GM12878 (cell line): ENCODE data around the gene CLBA1. TPM values are rescaled to one million over a fixed set of nuclear protein-coding genes. Genes with fewer than 3 reads are reported as not detected.
"Not testable (repeated sequence)": the region's sequence is repeated elsewhere in the genome, so short reads cannot be mapped to it uniquely, and the experiment has no call there.

Experiments used
- ATAC-seq: fragments of 200-7000 bp; cut with Tn5 transposase; 3 replicates; pipeline ENCODE4 v1.9.1; 2020; ENCODE audit warnings: mild to moderate bottlenecking, moderate library complexity
- BruUV-seq: library from RNA; stranded (reverse); fragments of 400-500 nt; replicated peaks from 2 replicates; lab custom pipeline; 2021; lab: Mats Ljungman, UMichigan
- CTCF ChIA-PET: fragments of 300-600 bp; sonication (Branson Sonifier 250); formaldehyde crosslinking; extraction: SDS; loops from one replicate; lab custom pipeline; 2021; ENCODE audit warnings: inconsistent platforms; lab: Yijun Ruan, JAX
- POLR2A ChIA-PET: fragments of 350-600 bp; formaldehyde crosslinking; extraction: SDS; loops from one replicate; lab custom pipeline; 2021; ENCODE audit warnings: inconsistent platforms; lab: Charles Lee
- RAD21 ChIA-PET: fragments of 300-600 bp; sonication (Branson Sonifier 250); formaldehyde crosslinking; loops from one replicate; lab custom pipeline; 2023; ENCODE audit warnings: antibody characterized with exemption; ENCODE audit not compliant: unreplicated experiment; lab: Charles Lee
- SMC1A ChIA-PET: fragments of 300-600 bp; sonication (Branson Sonifier 250); formaldehyde crosslinking; loops from one replicate; lab custom pipeline; 2023; ENCODE audit not compliant: unreplicated experiment, uncharacterized antibody; lab: Charles Lee
- DNase-seq: peaks from one replicate; pipeline ENCODE4 v3.0.0-alpha.2; 2011; ENCODE audit warnings: low read depth, low spot score
- FAIRE-seq: peaks from 3 replicates; lab custom pipeline; 2011; peaks lifted over from hg19 to GRCh38; lab: Jason Lieb, UNC
- H2AFZ ChIP-seq: 2 replicates; pipeline ENCODE4 v1.6.0; 2011; ENCODE audit warnings: low read depth, low read length, control low read depth; ENCODE audit not compliant: control insufficient read depth
- H3K27ac ChIP-seq: 2 replicates; pipeline ENCODE4 v1.5.1; 2011; ENCODE audit warnings: control low read depth; ENCODE audit not compliant: control insufficient read depth, insufficient read depth
- H3K27me3 ChIP-seq, 2 experiments: replicated peaks in 1 of 2; 2 replicates each; pipeline versions ENCODE4 v1.6.0 to v1.6.1; 2011; ENCODE audit warnings: low read length in 1 of 2; ENCODE audit not compliant: control insufficient read depth in 2 of 2, insufficient read depth in 2 of 2
- H3K36me3 ChIP-seq, 2 experiments: 2 replicates each; pipeline ENCODE4 v1.5.1; 2011; ENCODE audit warnings: low read length in 1 of 2; ENCODE audit not compliant: control insufficient read depth in 2 of 2, insufficient read depth in 2 of 2
- H3K4me1 ChIP-seq: 2 replicates; pipeline ENCODE4 v1.6.1; 2011; ENCODE audit warnings: mild to moderate bottlenecking, low read length, moderate library complexity, mixed read lengths; ENCODE audit not compliant: control insufficient read depth, insufficient read depth
- H3K4me2 ChIP-seq: 2 replicates; pipeline ENCODE4 v1.6.0; 2011; ENCODE audit warnings: control low read depth; ENCODE audit not compliant: control insufficient read depth, insufficient read depth
- H3K4me3 ChIP-seq: fragments of 200-600 bp; sonication (generic); 2 replicates; pipeline ENCODE4 v1.5.1; 2016
- H3K79me2 ChIP-seq: 2 replicates; pipeline ENCODE4 v1.6.0; 2011; ENCODE audit warnings: low read length; ENCODE audit not compliant: control insufficient read depth, insufficient read depth
- H3K9ac ChIP-seq: 2 replicates; pipeline ENCODE4 v1.8.0; 2011; ENCODE audit warnings: low read length, control low read depth, mixed read lengths; ENCODE audit not compliant: control insufficient read depth, insufficient read depth
- H3K9me3 ChIP-seq: replicated peaks from 3 replicates; pipeline ENCODE4 v1.5.1; 2011; ENCODE audit warnings: mild to moderate bottlenecking, low read length; ENCODE audit not compliant: control insufficient read depth, insufficient read depth
- H4K20me1 ChIP-seq: 2 replicates; pipeline ENCODE4 v1.6.0; 2011; ENCODE audit not compliant: control insufficient read depth, insufficient read depth
- BCL11A ChIP-seq: IDR thresholded peaks from 2 replicates; pipeline ENCODE4 v1.6.1; 2011; ENCODE audit warnings: low read depth, low read length
- BHLHE40 ChIP-seq, 2 experiments: fragments of 450-650 bp in 1 of 2; IDR thresholded peaks; 2 replicates each; pipeline ENCODE4 v1.6.1; 2011 to 2017; ENCODE audit warnings: low read depth in 2 of 2, borderline replicate concordance in 1 of 2, improper control_type of control experiment in 1 of 2, low read length in 1 of 2, mild to moderate bottlenecking in 1 of 2
- EGR1 ChIP-seq, 2 experiments: IDR thresholded peaks; 1 replicate in 1 of 2; 2 replicates in 1 of 2; pipeline ENCODE4 v1.6.1; 2011 to 2012; ENCODE audit warnings: low read depth in 2 of 2, low read length in 2 of 2, borderline replicate concordance in 1 of 2, mild to moderate bottlenecking in 1 of 2, moderate library complexity in 1 of 2
- JUNB ChIP-seq: IDR thresholded peaks from 2 replicates; pipeline ENCODE4 v1.6.1; 2016; ENCODE audit warnings: antibody characterized with exemption, mild to moderate bottlenecking
- NFYB ChIP-seq: IDR thresholded peaks from 2 replicates; pipeline ENCODE4 v1.6.1; 2011; ENCODE audit warnings: low read depth, mild to moderate bottlenecking, low read length, improper control_type of control experiment, moderate library complexity; ENCODE audit not compliant: insufficient read depth
- STAT3 ChIP-seq: IDR thresholded peaks from 2 replicates; pipeline ENCODE4 v1.6.1; 2011; ENCODE audit warnings: low read depth, low read length, improper control_type of control experiment
- WGBS: methylation state at CpG from one replicate; pipeline ENCODE4 v1.1.6; 2016; ENCODE audit warnings: low lambda C conversion rate; ENCODE audit not compliant: insufficient replicate concordance, insufficient coverage; ENCODE audit errors: missing lambda C conversion rate; 5-methylcytosine and 5-hydroxymethylcytosine counted together
- in situ Hi-C: fragments of 300-500 bp; cut with MboI; formaldehyde crosslinking; loops from 9 replicates; pipeline ENCODE4 v1.14.3; 2018; ENCODE audit warnings: mixed read lengths
- intact Hi-C: fragments of 100-400 bp; cut with micrococcal nuclease; formaldehyde crosslinking; loops from one replicate; pipeline ENCODE4 v1.14.2; 2022; ENCODE audit not compliant: unreplicated experiment
- polyA plus RNA-seq, 11 experiments: library from polyadenylated mRNA; depleted of rRNA in 4 of 11; unstranded in 6 of 11; stranded (reverse) in 5 of 11; fragments of >200 nt; fragmentation: Nextera tagmentation in 4 of 11; fragmentation: Illumina TruSeq in 1 of 11; extraction: Ambion mirVana in 4 of 11; extraction: Trizol in 1 of 11; gene quantifications; 1 replicate in 1 of 11; 2 replicates in 10 of 11; pipeline versions ENCODE4 v1.2.1 to v1.2.3, GENCODE V29; 2011 to 2016; ENCODE audit warnings: inconsistent platforms in 2 of 11, missing spikeins in 2 of 11, low read depth in 1 of 11
- total RNA-seq, 4 experiments: library from RNA; depleted of rRNA in 3 of 4; stranded (reverse); fragments of >200 nt in 3 of 4; fragmentation: Illumina TruSeq in 1 of 4; extraction: Trizol in 1 of 4; gene quantifications; 2 replicates each; pipeline versions ENCODE4 v1.2.1 to v1.2.3, GENCODE V29; 2013 to 2021
- TF ChIP-seq, protein P1 (sequence below): fragments of 450-650 bp; IDR thresholded peaks from 2 replicates; pipeline ENCODE4 v1.6.1; 2017; ENCODE audit warnings: mild to moderate bottlenecking
- TF ChIP-seq, protein P2 (sequence below): fragments of 450-650 bp; IDR thresholded peaks from 2 replicates; pipeline ENCODE4 v1.6.1; 2018; ENCODE audit warnings: borderline replicate concordance, mild to moderate bottlenecking; ENCODE audit not compliant: partially characterized antibody

Gene CLBA1
- total and polyA plus RNA-seq, 10 of the 15 experiments (the other 5 are each of a cell fraction or from before 2014, with no cell fraction given): 0.07 to 1.1 (median 0.62) TPM; not detected in 1

DNA sequence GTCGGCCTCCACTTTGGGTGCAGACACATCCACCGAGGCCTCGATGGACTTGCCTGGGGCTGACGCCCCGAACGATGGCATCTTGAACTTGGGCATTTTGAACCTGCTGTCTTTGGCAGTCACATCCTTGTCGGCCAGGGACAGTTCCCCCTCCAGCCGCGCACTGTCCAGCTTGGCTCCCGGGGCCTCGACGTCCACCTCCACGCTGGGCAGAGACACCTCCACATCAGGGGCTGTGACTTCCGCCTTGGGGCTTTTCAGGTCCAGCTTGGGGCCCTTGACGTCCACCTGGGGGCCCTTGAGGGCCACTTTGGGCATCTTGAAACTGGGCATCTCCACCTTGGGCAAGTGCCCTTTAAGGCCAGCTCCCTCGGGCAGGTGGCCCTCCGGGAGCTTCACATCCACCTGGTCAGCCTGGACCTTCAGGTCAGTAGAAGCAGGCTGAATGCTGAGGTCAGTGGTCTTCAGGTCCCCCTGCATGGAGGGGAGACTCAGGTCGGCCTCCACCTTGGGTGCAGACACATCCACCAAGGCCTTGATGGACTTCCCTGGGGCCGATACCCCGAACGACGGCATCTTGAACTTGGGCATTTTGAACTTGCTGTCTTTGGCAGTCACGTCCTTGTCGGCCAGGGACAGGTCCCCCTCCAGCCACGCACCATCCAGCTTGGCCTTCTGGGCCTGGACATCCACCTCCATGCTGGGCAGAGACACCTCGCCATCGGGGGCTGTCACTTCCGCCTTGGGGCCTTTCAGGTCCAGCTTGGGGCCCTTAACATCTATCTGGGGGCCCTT, 33.5 kb upstream of the CLBA1 start:
- H3K4me1 ChIP-seq, CTCF ChIA-PET, BruUV-seq, POLR2A ChIA-PET, in situ Hi-C loops, H3K9me3 ChIP-seq, intact Hi-C loops, SMC1A ChIA-PET, H3K79me2 ChIP-seq, H4K20me1 ChIP-seq, H3K4me2 ChIP-seq, FAIRE-seq, RAD21 ChIA-PET, DNase-seq, H3K4me3 ChIP-seq, H3K9ac ChIP-seq, H3K27ac ChIP-seq, H3K36me3 ChIP-seq, H3K27me3 ChIP-seq, ATAC-seq, H2AFZ ChIP-seq: not testable (repeated sequence)
- WGBS: 53% methylated on average over 26 of the region's 28 CpGs

DNA sequence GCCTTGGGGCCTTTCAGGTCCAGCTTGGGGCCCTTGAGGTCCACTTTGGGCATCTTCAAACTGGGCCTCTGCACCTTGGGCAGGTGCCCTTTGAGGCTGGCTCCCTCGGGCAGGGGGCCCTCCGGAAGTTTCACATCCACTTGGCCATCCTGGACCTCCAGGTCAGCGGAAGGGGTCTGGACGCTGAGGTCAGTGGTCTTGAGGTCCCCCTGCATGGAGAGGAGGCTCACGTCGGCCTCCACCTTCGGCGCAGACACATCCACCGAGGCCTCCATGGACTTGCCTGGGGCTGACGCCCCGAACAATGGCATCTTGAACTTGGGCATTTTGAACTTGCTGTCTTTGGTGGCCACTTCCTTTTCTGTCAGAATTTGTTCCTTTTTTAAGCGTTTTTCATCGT, 32.5 kb upstream of the CLBA1 start:
- Histone ChIP-seq H3K9me3 (no peaks in the 10 kb centered on the region), H3K79me2 (no peaks in the 10 kb centered on the region), H3K36me3 (no peaks in the 10 kb centered on the region), H4K20me1 (no peaks in the 10 kb centered on the region), H3K4me3 (no peak overlapping the region), H3K4me2 (no peak overlapping the region), H2AFZ (no peak overlapping the region), H3K9ac (no peak overlapping the region), H3K27me3 (peaks cover 0 to 2% of the 10 kb centered on the region in 2 experiments; a peak in 2 of 4 replicates), H3K4me1 (no peaks in the 10 kb centered on the region), H3K27ac (no peak overlapping the region)
- ChIA-PET RAD21 (no interaction called here), SMC1A (no interaction called here), POLR2A (no interaction called here), CTCF (no interaction called here)
- no peak for DNase-seq
- no peak for ATAC-seq
- intact Hi-C loops (no loop called here), in situ Hi-C loops (no loop called here)
- WGBS: 51% methylated on average over 13 of the region's 13 CpGs
- BruUV-seq: no TSS peak
- FAIRE-seq: no peak
- TF ChIP-seq, protein P1, sequence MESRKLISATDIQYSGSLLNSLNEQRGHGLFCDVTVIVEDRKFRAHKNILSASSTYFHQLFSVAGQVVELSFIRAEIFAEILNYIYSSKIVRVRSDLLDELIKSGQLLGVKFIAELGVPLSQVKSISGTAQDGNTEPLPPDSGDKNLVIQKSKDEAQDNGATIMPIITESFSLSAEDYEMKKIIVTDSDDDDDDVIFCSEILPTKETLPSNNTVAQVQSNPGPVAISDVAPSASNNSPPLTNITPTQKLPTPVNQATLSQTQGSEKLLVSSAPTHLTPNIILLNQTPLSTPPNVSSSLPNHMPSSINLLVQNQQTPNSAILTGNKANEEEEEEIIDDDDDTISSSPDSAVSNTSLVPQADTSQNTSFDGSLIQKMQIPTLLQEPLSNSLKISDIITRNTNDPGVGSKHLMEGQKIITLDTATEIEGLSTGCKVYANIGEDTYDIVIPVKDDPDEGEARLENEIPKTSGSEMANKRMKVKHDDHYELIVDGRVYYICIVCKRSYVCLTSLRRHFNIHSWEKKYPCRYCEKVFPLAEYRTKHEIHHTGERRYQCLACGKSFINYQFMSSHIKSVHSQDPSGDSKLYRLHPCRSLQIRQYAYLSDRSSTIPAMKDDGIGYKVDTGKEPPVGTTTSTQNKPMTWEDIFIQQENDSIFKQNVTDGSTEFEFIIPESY: no peak
- TF ChIP-seq NFYB (no peak), JUNB (no peak), BHLHE40 (IDR thresholded peaks at IDR 0.05; ENCODE audit: borderline replicate concordance in 1 of 2, low read depth in 2 of 2, low read length in 1 of 2) (no peak), BCL11A (no peak), EGR1 (IDR thresholded peaks at IDR 0.05; ENCODE audit: borderline replicate concordance in 1 of 2, low read depth in 2 of 2, low read length in 2 of 2) (no peak), STAT3 (no peak)
- TF ChIP-seq, protein P2, sequence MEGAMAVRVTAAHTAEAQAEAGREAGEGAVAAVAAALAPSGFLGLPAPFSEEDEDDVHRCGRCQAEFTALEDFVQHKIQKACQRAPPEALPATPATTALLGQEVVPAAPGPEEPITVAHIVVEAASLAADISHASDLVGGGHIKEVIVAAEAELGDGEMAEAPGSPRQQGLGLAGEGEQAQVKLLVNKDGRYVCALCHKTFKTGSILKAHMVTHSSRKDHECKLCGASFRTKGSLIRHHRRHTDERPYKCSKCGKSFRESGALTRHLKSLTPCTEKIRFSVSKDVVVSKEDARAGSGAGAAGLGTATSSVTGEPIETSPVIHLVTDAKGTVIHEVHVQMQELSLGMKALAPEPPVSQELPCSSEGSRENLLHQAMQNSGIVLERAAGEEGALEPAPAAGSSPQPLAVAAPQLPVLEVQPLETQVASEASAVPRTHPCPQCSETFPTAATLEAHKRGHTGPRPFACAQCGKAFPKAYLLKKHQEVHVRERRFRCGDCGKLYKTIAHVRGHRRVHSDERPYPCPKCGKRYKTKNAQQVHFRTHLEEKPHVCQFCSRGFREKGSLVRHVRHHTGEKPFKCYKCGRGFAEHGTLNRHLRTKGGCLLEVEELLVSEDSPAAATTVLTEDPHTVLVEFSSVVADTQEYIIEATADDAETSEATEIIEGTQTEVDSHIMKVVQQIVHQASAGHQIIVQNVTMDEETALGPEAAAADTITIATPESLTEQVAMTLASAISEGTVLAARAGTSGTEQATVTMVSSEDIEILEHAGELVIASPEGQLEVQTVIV: no peak
